Measurements from ENCODE around the gene SYN1.
A peak's percentile ranks its signal among the peaks of the same experiment; 100 is the strongest.
"Not testable (repeated sequence)": the region's sequence is repeated elsewhere in the genome, so short reads cannot be mapped to it uniquely, and the experiment has no call there.

Gene SYN1

GRCh38 chrX:47619486-47620302, at the start of gene SYN1:
Gene SYN1 (minus strand): TSS chrX:47619857. CDS start chrX:47619728, 129 bp downstream.
- DNase-seq (ENCODE audit: low read depth): peak; percentile 51

GRCh38 chrX:47665797-47666196, 46.1 kb upstream of the SYN1 start:
- DNase-seq (ENCODE audit: low read depth): not testable (repeated sequence)

- no peak for DNase-seq (ENCODE audit: low read depth)
These were observed 45.1 kb upstream of the SYN1 start for GRCh38 chrX:47664737-47665136.

- DNase-seq (ENCODE audit: low read depth): no peak
These were observed 42.5 kb upstream of the SYN1 start for GRCh38 chrX:47662144-47662657.

GRCh38 chrX:47661539-47661938, 41.9 kb upstream of the SYN1 start:
- no peak for DNase-seq (ENCODE audit: low read depth)

- no peak for DNase-seq (ENCODE audit: low read depth)
These were observed 39.7 kb upstream of the SYN1 start for GRCh38 chrX:47659421-47659726.

GRCh38 chrX:47658684-47659420, 39.2 kb upstream of the SYN1 start, which contains the start of gene UXT:
Gene UXT (minus strand): TSS chrX:47659180. CDS start chrX:47658927, 253 bp downstream.
- peak; percentile 84 for DNase-seq (ENCODE audit: low read depth)

GRCh38 chrX:47658301-47658683, 38.6 kb upstream of the SYN1 start:
- DNase-seq (ENCODE audit: low read depth): no peak

GRCh38 chrX:47651043-47651905, 31.6 kb upstream of the SYN1 start:
- no peak for DNase-seq (ENCODE audit: low read depth)

- peak; percentile 69 for DNase-seq (ENCODE audit: low read depth)
These were observed 30.7 kb upstream of the SYN1 start, which contains the start of gene ELK1 for GRCh38 chrX:47650164-47651042. Gene ELK1 (minus strand): TSS chrX:47650563. CDS start chrX:47641441, 9,122 bp downstream.

GRCh38 chrX:47649781-47650163, 30.1 kb upstream of the SYN1 start:
- DNase-seq (ENCODE audit: low read depth): no peak

GRCh38 chrX:47649271-47649670, 29.6 kb upstream of the SYN1 start:
- no peak for DNase-seq (ENCODE audit: low read depth)

GRCh38 chrX:47648376-47648775, 28.7 kb upstream of the SYN1 start:
- DNase-seq (ENCODE audit: low read depth): no peak

GRCh38 chrX:47646636-47647035, 27.0 kb upstream of the SYN1 start:
- no peak for DNase-seq (ENCODE audit: low read depth)

GRCh38 chrX:47645530-47645929, 25.9 kb upstream of the SYN1 start:
- no peak for DNase-seq (ENCODE audit: low read depth)

- DNase-seq (ENCODE audit: low read depth): no peak
These were observed 25.0 kb upstream of the SYN1 start for GRCh38 chrX:47644557-47645091.

GRCh38 chrX:47643926-47644325, 24.3 kb upstream of the SYN1 start:
- no peak for DNase-seq (ENCODE audit: low read depth)

- DNase-seq (ENCODE audit: low read depth): no peak
These were observed 19.2 kb upstream of the SYN1 start for GRCh38 chrX:47638816-47639215.

GRCh38 chrX:47637546-47638195, 18.0 kb upstream of the SYN1 start:
- no peak for DNase-seq (ENCODE audit: low read depth)

GRCh38 chrX:47634871-47635575, 15.4 kb upstream of the SYN1 start:
- DNase-seq (ENCODE audit: low read depth): no peak
